Fibroblast of villous mesenchyme (primary cell): ENCODE results near the gene KAZN. TPM values are rescaled to one million over a fixed set of nuclear protein-coding genes. Genes with fewer than 3 reads are reported as not detected.

Experiments used
- DNase-seq: peaks from one replicate; pipeline ENCODE4 v3.0.0-alpha.2; 2010; ENCODE audit warnings: low read depth
- H3K4me3 ChIP-seq: 2 replicates; pipeline ENCODE4 v1.5.1; 2011; ENCODE audit warnings: low read depth, mild to moderate bottlenecking, low read length
- CTCF ChIP-seq: IDR thresholded peaks from 2 replicates; pipeline ENCODE4 v1.5.1; 2012; ENCODE audit warnings: low read depth, mild to moderate bottlenecking, low read length; ENCODE audit not compliant: insufficient read depth
- total RNA-seq: library from RNA; depleted of rRNA; stranded (reverse); fragments of >200 nt; gene quantifications from 2 replicates; pipeline ENCODE4 v1.2.3, GENCODE V29; 2012

KAZN gene
- total RNA-seq, 1 donor: 8.6 TPM

GRCh38 chr1:15056515-15057285, 458.2 kb downstream of the KAZN start:
- DNase-seq: peak; percentile 12

DNA sequence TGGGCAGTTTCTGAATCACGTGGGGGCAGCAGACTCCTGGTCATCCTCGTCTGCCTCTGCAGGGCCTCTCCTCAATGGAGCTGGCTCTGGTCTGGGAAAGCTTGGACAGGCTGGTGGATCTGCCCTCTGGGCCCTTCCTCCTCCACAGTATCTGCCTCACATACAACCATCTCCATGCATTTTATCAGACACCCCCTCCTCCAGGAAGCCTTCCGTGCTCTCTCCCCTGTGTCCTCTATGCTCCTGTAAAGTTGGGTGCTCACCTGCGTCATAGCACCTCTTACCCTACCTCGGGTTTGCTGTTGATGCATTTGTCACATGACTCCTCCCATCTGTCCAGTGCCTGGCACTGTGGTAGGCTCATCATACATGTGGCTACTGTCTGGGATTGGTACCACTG, 459.3 kb downstream of the KAZN start:
- DNase-seq: no peak
- H3K4me3 ChIP-seq: no peak overlapping the region
- TF ChIP-seq CTCF: no peak

More at GRCh38 chr1:15056515-15057285, 458.2 kb downstream of the KAZN start:
- no peak for TF ChIP-seq CTCF
- no peak overlapping the region for H3K4me3 ChIP-seq

GRCh38 chr1:15058261-15058660, 459.8 kb downstream of the KAZN start:
- H3K4me3 ChIP-seq: no peak overlapping the region
- no peak for TF ChIP-seq CTCF
- no peak for DNase-seq

DNA sequence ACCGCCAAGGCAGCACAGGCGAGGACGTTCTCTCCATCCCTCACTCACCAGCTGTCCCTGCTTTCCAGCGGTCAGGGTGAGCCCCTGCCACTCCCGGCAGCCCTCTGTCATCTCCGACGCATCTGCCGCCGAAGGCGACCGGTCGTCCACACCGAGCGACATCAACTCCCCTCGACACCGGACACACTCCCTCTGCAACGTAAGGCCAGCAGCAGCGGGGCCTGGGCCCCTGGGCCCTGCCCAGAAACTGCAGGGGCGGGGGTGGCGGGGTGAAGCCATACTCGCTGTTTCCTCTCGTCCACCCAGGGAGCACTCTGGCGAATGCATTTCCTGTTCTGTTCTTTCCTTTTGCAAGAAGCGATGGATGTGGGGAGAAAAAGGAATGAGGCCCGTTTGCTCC, 461.6 kb downstream of the KAZN start:
- TF ChIP-seq CTCF: no peak
- DNase-seq: no peak
- no peak overlapping the region for H3K4me3 ChIP-seq

GRCh38 chr1:15062479-15063099, 464.1 kb downstream of the KAZN start:
- DNase-seq: no peak
- TF ChIP-seq CTCF: peak; percentile 53
- no peak overlapping the region for H3K4me3 ChIP-seq

DNA sequence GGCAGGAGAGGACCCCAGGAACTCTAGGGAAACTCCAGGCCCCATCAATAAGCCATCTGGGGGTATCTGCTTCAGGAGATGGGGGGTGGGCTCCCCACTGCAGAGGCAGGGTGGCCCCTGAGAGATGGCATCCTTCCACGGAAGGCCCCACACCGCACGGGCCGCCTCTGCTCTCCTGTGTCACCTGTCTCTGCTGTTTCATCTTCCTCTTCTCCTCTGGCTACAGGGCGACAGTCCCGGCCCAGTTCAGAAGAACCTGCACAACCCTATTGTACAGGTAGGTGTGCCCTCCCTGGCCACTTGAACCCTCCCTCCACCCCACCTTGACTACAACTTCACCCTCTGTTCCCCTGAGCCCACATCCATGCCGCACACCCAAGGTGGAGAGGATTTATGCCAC, 464.9 kb downstream of the KAZN start:
- TF ChIP-seq CTCF: no peak
- DNase-seq: no peak
- no peak overlapping the region for H3K4me3 ChIP-seq
